Liver (tissue), 3 donors: ENCODE data around the gene TLE1.

ENCODE experiments used
- CTCF ChIP-seq: fragments of 150-350 bp; IDR thresholded peaks from 2 replicates; pipeline ENCODE4 v1.5.1; 2017; ENCODE audit warnings: improper control_type of control experiment, low read depth, low read length; ENCODE audit not compliant: missing input control
- EGR1 ChIP-seq, 2 donors: IDR thresholded peaks; 2 replicates each; pipeline ENCODE4 v1.6.1; 2016 to 2018; ENCODE audit warnings: antibody characterized with exemption in 2 of 2, low read depth in 2 of 2
- MAX ChIP-seq: IDR thresholded peaks from 2 replicates; pipeline ENCODE4 v1.6.1; 2016; ENCODE audit warnings: antibody characterized with exemption
- YY1 ChIP-seq: IDR thresholded peaks from 2 replicates; pipeline ENCODE4 v1.6.1; 2016; ENCODE audit warnings: antibody characterized with exemption, mild to moderate bottlenecking
- ZBTB33 ChIP-seq: IDR thresholded peaks from 2 replicates; pipeline ENCODE4 v1.6.1; 2016; ENCODE audit warnings: antibody characterized with exemption
- donor health status: healthy.
- donor health status: healthy.

GRCh38 chr9:81627481-81627880 lies 61.9 kb downstream of the TLE1 start:
- TF ChIP-seq CTCF, result no peak
- TF ChIP-seq YY1, result no peak
- no peak for TF ChIP-seq ZBTB33
- TF ChIP-seq MAX, result no peak
- TF ChIP-seq EGR1 (IDR thresholded peaks at IDR 0.05; ENCODE audit: low read depth in 2 of 2), result no peak
